GM19328 (cell line): ENCODE data around the gene KIF13A.
"Not testable (repeated sequence)": the region's sequence is repeated elsewhere in the genome, so short reads cannot be mapped to it uniquely, and the experiment has no call there.

ENCODE experiments used
- ATAC-seq: cut with Tn5 transposase; IDR thresholded peaks from one replicate; pipeline ENCODE4 v1.9.1; 2021; ENCODE audit warnings: mild to moderate bottlenecking, moderate library complexity; ENCODE audit not compliant: unreplicated experiment

KIF13A gene

DNA sequence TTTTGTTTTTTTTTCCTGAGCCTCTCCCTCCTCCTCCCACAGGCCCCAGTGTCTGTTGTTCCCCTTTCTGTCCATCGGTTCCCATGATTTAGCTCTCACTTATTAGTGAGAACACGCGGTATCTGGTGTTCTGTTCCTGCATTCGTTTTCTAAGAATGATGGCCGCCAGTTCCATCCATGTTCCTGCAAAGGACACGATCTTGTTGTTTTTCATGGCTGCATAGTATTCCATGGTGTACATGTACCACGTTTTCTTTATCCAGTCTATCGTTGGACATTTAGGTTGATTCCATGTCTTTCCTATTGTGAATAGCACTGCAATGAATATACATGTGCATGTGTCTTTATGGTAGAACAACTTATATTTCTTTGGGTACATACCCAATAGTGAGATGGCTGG is 175.1 kb downstream of the KIF13A start:
- no peak for ATAC-seq

DNA sequence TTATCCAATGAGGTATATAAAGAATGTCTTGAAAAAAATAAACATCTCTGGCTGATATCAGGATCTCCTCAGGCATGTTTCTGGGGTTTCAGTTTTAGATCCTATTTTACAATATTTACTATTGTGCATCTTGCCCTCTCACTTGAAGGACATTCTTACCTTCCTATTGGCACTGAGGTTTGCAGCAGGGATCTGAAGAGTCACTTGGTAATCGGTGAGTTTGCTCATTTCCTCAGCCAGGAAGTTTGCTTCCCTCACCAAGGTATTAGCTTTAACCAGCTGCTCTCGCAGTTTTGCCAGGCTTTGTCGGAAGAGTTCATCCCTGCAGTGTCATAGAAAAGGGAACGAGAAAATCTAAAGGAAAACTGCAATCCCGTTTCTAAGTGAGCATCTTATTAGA is 178.8 kb downstream of the KIF13A start:
- ATAC-seq: no peak

DNA sequence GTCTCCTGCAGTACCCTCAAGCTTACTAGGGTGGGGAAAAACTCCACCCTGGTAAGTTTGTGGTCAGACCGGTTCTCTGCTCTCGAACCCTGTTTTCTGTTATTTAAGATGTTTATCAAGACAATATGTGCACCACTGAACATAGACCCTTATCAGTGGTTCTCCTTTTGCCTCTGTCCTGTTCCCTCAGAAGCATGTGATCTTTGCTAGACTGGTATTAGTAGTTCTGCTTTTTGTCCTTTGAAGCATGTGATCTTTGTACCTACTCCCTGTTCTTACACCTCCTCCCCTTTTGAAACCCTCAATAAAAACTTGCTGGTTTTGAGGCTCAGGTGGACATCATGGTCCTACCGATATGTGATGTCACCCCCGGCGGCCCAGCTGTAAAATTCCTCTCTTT is 180.0 kb downstream of the KIF13A start:
- not testable (repeated sequence) for ATAC-seq

DNA sequence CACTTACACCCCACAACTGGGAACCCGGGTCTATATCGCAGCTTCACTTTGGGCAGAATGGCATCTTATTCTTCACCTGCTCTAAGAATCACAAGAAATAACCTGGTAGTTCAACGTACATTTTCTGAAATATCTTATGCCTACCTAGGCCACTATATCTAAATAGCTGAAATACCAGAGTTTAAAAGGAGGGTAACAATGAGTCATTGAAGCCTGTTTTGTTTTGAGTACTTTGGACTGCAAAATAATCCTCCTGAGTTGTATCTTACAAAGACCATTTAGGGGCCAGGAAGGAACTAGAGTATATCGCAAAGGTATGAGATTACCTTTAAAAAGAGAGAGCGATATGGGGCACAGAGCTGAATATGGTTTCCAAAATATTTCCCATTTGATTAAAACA is 184.0 kb downstream of the KIF13A start:
- no peak for ATAC-seq

DNA sequence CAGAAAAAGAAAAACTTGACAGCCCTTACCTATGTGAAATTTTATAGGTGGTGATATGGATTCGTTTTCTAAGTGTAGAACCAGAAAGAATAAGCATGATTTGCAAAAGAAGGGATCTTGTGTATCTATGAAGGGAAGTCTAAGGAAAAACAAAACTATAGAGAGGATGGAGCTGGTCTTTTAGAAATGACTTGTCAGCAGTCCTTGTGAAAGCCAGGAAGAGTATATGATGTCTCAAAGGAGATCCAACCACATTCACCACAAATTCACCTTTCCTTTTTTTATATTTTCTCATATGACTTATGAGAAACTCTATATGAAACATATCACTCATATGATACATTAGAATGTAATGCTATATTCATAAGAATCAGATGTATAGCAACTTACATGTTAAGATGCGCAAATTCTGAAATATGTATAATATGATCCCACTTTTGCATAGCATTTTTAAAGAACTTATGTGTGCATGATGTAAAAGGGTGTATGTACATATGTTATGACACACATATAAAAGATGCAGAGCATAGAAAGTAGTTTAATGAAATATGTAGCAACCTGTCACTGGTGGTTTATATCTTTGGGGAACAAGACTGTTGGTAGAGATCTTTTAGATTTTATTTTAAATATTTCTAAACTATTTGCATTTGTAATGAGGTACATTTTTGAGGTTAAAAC is 188.8 kb downstream of the KIF13A start:
- no peak for ATAC-seq

DNA sequence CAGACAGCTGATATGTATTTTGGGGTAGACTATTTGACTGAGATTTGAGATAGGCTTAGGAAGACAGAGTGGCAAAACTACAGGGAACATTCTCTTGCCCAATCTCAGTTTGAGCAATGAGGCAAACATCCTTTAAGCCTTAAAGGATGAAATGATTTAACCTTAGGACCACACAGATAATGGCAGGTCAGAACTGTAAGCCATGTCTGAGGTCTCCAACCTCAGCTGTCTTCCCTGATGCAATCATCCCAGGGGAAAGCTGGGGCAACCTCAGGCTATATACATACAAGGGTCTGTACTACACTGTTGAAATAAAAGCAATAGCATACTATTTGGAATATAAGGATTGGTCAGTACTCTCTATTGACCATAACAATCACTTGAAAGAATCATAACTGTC is 196.9 kb downstream of the KIF13A start:
- ATAC-seq: no peak

DNA sequence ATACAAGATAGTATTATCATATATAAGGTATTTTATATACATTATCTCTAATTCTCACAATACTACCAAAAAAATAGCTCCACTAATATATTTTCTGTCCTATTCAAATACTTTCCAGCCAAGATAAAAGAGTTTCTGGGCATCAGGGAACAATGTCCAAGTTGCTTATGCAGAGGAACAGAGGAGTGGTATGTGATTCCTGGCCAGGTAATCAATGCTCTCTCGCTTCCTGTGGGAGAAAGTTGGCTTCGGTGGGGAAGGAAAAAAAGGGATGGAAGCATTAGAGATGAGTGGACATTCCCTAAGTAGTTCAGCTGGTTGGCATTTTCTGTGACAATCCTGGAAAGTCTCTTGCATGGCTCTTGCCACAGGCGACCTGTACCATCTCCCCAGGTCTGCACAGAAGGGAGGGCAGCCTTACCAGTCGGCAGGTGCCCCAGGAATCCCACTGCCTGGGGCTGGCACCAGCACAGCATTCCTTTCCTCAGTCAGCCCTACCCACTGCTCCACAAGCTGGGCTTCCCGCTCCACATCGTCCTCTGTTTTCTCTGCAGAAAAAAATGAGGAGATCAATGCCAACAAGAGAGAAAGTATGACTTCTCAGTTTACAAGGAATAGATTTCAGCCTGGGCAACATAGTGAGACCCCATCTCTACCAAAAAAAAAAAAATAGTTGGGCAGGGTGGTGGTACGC is 202.2 kb downstream of the KIF13A start:
- no peak for ATAC-seq

DNA sequence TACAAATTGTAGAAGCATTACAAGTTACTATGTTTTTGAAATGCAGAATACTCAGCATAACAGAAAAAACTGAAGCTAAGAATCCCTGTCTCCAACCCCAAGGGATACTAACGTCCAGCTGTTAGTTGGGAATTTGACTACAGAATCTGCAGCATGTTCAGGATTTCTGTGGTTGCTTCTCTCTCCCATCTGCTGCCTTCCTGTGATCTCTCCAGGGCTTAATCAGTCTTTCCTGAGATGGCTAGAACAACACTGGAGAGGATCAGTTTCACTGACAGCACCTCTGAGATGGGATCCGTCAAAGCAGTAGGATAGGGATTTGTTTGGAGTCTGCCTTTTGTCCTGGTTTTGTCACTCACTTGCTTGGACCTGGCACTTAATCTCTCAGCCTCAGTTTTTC is 207.4 kb downstream of the KIF13A start:
- ATAC-seq: no peak

DNA sequence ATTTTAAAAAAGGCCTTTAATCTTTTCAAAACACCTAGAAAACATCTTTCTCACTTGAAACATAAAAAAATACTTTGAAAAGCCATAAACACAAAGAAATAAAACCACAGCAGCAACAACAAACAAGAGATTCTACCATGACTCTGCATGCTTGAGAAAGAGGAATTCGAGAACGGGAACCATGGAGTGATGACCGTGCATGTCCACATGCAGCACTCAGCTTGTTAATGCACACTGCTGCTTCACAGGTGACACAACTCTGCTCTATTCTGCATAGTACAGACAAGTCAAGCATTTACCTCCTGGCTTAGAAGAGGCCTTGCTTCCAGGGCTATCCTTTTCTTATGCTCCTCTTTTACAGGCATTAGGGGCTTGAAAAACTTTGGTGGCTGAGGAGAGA is 215.8 kb downstream of the KIF13A start:
- no peak for ATAC-seq

DNA sequence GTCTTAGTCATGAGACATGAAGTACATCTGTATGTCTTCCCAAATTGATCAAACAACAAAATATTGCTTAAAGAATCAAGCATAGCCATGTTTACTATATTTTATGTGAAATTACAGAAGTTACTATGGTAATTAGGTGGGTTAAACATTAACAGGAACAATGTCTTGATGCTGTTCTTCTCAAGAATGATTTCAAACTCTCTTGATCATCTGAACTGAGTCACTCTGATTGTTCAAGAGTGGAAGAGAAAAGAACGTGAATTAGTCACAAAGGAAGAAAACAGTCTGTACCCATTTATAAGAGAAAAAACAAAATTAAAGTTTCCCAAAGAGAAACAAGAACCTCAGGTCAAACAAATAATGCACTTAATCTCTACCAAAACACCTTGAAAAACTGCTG is 218.6 kb downstream of the KIF13A start:
- no peak for ATAC-seq

DNA sequence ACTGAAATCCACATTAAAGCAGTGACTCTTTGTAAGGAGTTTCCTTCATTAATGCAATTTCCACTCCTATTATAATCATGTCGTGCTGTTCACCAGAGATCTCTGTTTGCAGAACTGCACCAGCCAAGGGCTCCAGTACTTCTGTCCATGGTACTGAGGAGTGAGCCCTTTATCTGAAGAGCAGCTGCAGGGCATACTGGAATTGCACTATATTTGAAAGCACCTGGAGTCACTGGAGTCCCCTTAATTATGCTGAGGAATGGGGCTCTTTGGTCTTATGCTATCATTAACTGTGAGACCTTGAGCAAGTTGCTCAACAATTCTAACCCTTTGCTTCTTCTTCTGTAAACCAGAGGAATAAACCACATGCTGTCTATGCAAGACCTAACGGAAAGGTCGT is 219.0 kb downstream of the KIF13A start:
- no peak for ATAC-seq

DNA sequence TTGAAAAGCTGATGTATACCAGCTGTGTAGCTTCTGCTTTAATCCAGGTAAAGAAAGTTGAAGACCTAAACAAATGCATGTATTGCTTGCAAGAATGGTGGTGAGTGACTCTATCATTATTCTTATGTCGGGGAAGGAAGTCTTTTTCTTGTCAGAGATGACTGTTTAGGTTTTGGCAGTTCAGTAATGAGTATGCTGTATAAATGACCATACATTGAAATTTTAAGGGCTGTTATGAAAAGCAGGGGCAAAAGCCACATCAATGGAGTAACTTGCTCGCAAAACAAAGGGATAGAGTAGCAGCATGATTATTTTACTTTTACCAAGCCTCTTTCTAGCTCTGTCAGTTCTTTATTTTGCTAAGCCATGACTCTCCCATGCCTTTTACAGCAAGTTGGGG is 224.8 kb downstream of the KIF13A start:
- ATAC-seq: no peak

DNA sequence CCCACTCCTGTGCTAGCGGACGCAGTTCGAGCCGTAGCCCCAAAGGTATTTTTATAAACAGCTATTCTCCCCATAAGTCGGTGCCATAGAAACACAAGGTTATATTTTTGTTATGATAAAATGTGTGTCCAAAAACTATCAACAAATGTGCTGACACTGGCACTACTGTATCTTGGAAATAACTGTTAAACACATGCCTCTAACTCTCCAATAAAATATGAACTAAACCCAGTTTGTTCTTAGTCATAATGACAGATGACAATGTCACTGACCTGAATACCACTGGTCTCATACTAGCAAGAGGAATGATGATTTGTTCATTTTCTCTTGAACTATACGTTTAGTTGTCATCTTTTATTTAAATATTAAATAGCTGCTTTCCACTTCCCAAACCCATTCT is 229.3 kb downstream of the KIF13A start:
- no peak for ATAC-seq

DNA sequence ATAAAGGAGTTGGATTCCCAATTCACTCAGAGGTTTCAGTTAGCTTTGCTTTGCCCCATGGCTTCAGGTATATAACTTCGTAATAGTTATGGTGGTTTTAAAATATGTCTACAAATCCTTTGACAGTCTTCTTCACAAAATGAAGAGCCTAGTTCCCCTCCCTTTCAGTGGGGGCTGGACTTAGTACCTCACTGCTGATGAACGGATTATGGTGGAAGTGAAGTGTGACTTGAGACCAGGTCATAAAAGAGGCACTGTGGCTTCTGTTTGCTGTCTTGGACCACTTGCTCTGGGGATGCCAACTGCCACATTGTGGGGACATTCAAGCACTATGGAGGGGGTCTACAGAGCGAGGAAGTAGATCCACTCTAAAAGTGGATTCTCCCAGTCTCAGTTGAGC is 233.2 kb downstream of the KIF13A start:
- no peak for ATAC-seq

DNA sequence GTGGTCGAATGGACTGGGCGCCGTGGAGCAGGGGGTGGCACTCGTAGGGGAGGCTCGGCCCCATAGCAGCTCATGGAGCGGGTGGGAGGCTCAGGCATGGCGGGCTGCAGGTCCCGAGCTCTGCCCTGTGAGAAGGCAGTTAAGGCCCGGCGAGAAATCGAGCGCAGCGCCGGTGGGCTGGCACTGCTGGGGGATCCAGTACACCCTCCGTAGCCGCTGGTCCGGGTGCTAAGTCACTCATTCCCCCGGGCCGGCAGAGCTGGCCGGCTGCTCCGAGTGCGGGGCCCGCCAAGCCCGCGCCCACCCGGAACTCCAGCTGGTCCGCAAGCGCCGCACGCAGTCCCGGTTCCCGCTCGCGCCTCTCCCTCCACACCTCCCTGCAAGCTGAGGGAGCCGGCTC is 242.1 kb downstream of the KIF13A start:
- not testable (repeated sequence) for ATAC-seq

DNA sequence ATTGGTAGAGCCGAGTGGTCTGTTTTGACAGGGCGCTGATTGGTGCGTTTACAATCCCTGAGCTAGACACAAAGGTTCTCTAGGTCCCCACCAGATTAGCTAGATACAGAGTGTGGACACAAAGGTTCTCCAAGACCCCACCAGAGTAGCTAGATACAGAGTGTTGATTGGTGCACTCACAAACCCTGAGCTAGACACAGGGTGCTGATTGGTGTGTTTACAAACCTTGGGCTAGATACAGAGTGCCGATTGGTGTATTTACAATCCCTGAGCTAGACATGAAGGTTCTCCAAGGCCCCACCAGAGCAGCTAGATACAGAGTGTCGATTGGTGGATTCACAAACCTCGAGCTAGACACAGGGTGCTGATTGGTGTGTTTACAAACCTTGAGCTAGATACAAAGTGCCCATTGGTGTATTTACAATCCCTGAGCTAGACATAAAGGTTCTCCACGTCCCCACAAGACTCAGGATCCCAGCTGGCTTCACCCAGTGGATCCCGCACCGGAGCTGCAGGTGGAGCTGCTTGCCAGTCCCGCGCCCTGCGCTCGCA is 242.6 kb downstream of the KIF13A start:
- ATAC-seq: not testable (repeated sequence)

DNA sequence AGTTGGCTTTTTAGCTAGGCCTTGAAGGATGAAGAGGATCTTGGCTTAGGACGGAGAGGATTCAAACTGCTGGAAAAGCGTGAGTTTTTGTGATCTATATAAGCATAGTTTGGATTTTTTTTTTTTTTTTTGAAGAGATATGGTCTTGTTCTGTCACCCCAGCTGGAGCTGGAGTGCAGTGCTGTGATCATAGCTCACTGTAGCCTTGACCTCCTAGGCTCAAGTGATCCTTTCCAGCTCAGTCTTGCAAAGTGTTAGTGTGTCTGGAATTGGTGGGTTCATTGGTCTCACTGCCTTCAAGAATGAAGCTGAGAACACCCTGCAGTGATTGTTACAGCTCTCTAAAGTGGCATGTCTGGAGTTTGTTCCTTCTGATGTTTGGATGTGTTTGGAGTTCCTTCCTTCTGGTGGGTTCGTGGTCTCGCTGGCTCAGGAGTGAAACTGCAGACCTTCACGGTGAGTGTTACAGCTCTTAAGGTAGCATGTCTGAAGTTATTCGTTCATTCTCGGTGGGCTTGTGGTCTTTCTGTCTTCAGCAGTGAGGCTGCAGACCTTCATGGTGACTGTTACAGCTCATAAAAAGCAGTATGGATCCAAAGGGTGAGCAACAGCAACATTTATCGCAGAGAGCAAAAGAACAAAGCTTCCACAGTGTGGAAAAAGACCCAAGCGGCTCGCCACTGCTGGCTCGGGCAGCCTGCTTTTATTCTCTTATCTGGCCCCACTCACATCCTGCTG is 243.2 kb downstream of the KIF13A start:
- ATAC-seq: no peak

DNA sequence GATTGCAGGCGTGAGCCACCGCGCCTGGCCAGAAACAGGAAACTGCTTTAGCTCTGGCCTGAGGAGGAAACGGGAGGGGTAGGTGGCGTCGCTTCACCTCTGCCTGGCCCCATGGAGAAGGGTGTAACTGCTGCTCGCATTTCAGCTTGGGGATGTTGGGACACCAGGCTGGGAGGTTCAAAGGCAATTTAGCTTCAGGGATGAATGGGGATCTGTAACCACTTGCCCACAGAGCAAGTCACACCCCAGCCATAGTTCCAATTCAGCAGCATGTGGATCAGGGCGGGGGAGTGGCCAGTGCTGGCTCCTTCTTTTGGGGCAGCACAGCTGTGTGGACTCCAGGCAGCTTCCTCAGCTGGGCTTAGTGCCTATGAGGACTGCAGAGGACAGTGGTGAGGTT is 245.9 kb downstream of the KIF13A start:
- ATAC-seq: no peak

DNA sequence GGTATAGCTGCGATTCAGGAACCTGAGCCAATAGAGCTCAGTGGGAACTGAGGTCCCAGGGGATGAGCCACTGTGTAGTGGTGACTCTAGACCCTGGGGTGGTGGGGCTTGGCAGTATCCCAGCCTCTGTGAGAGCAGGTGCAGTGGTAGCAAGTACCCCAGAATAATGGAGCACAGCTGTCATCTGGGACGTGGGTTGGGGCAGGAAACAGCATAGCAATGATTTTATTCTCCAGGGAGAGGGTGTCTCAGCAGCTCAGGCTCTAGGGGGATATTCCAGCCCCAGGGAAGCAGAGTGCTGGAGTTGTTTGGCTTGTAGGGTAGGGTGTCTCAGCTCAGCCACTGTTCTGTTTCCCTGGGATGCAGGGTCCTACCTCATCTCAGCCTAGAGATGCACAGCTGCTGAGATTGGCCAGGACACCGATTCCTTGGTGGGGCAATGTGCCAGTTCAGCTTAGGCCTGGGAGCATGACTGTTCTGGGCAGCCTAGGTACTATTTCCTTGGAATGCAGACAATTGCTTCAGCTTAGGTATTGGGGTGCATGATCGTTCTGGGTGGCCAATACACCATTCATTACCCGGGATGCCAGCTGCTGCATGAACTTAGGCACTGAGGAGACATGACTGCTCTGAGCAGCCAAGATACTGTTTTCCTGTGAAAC is 246.7 kb downstream of the KIF13A start:
- ATAC-seq: no peak

DNA sequence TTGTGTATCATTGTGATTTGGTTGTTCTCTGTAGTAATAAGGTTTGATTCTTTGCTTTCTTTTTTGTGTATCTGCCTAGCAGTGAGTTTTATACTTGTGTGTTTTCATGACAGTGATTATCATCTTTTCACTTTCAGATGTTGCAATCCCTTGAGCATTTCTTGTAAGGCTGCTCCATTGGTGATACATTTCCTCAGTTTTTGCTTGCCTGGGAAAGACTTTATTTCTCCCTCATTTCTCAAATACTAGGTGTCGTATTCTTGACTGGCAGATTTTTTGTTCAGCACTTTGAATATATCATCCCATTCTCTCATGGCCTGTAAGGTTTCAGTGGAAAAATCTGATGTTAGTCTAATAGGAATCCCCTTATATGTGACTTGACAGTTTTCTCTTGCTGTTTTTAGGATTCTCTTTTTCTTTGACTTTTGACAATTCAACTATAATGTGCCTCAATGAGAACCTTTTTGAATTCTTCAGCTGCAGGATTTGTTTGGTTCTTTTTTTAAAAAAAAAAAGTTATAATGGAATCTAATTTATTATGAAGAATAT is 249.7 kb downstream of the KIF13A start:
- no peak for ATAC-seq

DNA sequence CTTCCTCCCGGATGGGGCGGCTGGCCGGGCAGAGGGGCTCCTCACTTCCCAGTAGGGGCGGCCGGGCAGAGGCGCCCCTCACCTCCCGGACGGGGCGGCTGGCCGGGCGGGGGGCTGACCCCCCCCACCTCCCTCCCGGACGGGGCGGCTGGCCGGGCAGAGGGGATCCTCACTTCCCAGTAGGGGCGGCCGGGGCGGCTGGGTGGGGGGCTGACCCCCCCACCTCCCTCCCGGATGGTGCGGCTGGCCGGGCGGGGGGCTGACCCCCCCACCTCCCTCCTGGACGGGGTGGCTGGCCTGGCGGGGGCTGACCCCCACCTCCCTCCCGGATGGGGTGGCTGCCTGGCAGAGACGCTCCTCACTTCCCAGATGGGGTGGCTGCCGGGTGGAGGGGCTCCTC is 252.1 kb downstream of the KIF13A start:
- ATAC-seq: not testable (repeated sequence)
